ENCODE data around the gene PHC2. TPM values are rescaled to one million over a fixed set of nuclear protein-coding genes. Genes with fewer than 3 reads are reported as not detected.
A peak's percentile ranks its signal among the peaks of the same experiment; 100 is the strongest.

The PHC2 gene
- total and polyA plus RNA-seq, 9 of the 15 experiments (the other 6 are each of a cell fraction or from before 2014, with no cell fraction given): 3.1 to 67.6 (median 34.6) TPM

DNA sequence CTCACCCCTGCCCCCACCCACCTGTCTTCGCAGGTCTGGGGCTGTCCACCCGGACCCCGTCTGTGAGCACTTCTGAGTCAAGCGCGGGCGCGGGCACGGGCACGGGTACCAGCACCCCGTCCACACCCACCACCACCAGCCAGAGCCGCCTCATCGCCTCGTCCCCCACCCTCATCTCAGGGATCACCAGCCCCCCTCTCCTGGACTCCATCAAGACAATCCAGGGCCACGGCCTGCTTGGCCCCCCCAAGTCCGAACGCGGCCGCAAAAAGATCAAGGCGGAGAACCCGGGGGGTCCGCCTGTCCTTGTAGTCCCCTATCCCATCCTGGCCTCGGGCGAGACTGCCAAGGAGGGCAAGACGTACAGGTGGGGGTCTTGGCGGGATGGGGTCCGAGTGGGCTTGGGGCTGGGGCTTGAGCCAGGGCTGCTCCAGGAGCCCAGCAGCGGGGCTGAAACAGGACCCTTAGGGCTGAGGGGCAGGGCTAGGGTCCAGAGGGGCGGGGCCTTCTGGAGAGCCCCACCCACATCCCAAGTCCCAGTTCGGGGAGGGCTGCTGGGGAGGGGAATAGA is 150.7 kb downstream of the PHC2 start:
- H4K20me1 ChIP-seq (replicated peaks; ENCODE audit: control insufficient read depth, insufficient read depth, low read length): no peaks in the 10 kb centered on the region; the same call in 1 of the 2 replicates
- no peak overlapping the region for H3K4me2 ChIP-seq (ENCODE audit: insufficient read depth, low read length)
- BruUV-seq (replicated peaks): no TSS peak
- no peaks in the 10 kb centered on the region for H3K36me3 ChIP-seq (ENCODE audit: control insufficient read depth, insufficient read depth, low read length)
- peak; percentile 77; the same call in 2 of the 3 replicates for ATAC-seq
- CTCF ChIA-PET (ENCODE audit: low intra/inter-chr PET ratio): no interaction called here
- no peaks in the 10 kb centered on the region for H3K79me2 ChIP-seq (ENCODE audit: control insufficient read depth, insufficient read depth, low read length)
- H2AFZ ChIP-seq (ENCODE audit: low read depth, low read length): no peak overlapping the region
- in situ Hi-C loops (cut with MboI): no loop called here
- H3K4me1 ChIP-seq (replicated peaks in 1 of 2; ENCODE audit: control insufficient read depth in 2 of 2, insufficient read depth in 2 of 2, low read length in 2 of 2): peaks cover 2 to 21% of the 10 kb centered on the region in 2 experiments; a peak in 4 of 5 replicates
- H3K27me3 ChIP-seq (ENCODE audit: control insufficient read depth in 2 of 2, insufficient read depth in 2 of 2, low read length in 2 of 2): peaks cover 31 to 50% of the 10 kb centered on the region in 2 experiments
- H3K9ac ChIP-seq (ENCODE audit: insufficient read depth in 1 of 2, low read depth in 2 of 2, low read length in 2 of 2): no peak overlapping the region
- peak in 3 of 4 experiments; percentile 35 to 47 (median 45) for DNase-seq (ENCODE audit: extremely low read depth in 1 of 4, low spot score in 3 of 4)
- FAIRE-seq: no peak
- no peak overlapping the region for H3K27ac ChIP-seq (ENCODE audit: extremely low read depth, low read depth, low read length)
- WGBS (ENCODE audit: insufficient coverage, low coverage, missing lambda C conversion rate): 21% methylated on average over 27 of the region's 29 CpGs
- POLR2A ChIA-PET: no interaction called here
- TF ChIP-seq PCBP1 (IDR thresholded peaks at IDR 0.05; ENCODE audit: low read depth, low read length, poor library complexity, severe bottlenecking) (peak; percentile 57), HNRNPK (IDR thresholded peaks at IDR 0.05; ENCODE audit: low read depth, low read length, poor library complexity, severe bottlenecking) (no peak)
- no peak overlapping the region for H3K4me3 ChIP-seq
- intact Hi-C loops (cut with micrococcal nuclease): no loop called here
- no peaks in the 10 kb centered on the region for H3K9me1 ChIP-seq (ENCODE audit: control insufficient read depth, insufficient read depth, low read length)
- H3K9me3 ChIP-seq (replicated peaks; ENCODE audit: control insufficient read depth, insufficient read depth, low read depth, low read length): no peaks in the 10 kb centered on the region

GRCh38 chr1:33277488-33278084 is 153.3 kb downstream of the PHC2 start:
- peaks cover 2% of the 10 kb centered on the region; the same call in 1 of the 2 replicates for H4K20me1 ChIP-seq (replicated peaks; ENCODE audit: control insufficient read depth, insufficient read depth, low read length)
- H3K4me3 ChIP-seq: no peak overlapping the region
- peaks cover 3 to 21% of the 10 kb centered on the region in 2 experiments; a peak in 4 of 5 replicates for H3K4me1 ChIP-seq (replicated peaks in 1 of 2; ENCODE audit: control insufficient read depth in 2 of 2, insufficient read depth in 2 of 2, low read length in 2 of 2)
- no peak overlapping the region for H2AFZ ChIP-seq (ENCODE audit: low read depth, low read length)
- POLR2A ChIA-PET: no interaction called here
- no peak for TF ChIP-seq CC2D1A (IDR thresholded peaks at IDR 0.05)
- 4% methylated on average over 11 of the region's 11 CpGs for WGBS (ENCODE audit: insufficient coverage, low coverage, missing lambda C conversion rate)
- in situ Hi-C loops (cut with MboI) (no loop called here), intact Hi-C loops (cut with micrococcal nuclease) (no loop called here)
- H3K9me3 ChIP-seq (replicated peaks; ENCODE audit: control insufficient read depth, insufficient read depth, low read depth, low read length): no peaks in the 10 kb centered on the region
- CTCF ChIA-PET (ENCODE audit: low intra/inter-chr PET ratio): no interaction called here
- H3K79me2 ChIP-seq (ENCODE audit: control insufficient read depth, insufficient read depth, low read length): no peaks in the 10 kb centered on the region
- no peak overlapping the region for H3K4me2 ChIP-seq (ENCODE audit: insufficient read depth, low read length)
- BruUV-seq (replicated peaks): no TSS peak
- no peaks in the 10 kb centered on the region for H3K36me3 ChIP-seq (ENCODE audit: control insufficient read depth, insufficient read depth, low read length)
- ATAC-seq (no peak), FAIRE-seq (no peak), DNase-seq (ENCODE audit: extremely low read depth in 1 of 4, low spot score in 3 of 4) (no peak)
- no peaks in the 10 kb centered on the region for H3K9me1 ChIP-seq (ENCODE audit: control insufficient read depth, insufficient read depth, low read length)
- no peak overlapping the region for H3K27ac ChIP-seq (ENCODE audit: extremely low read depth, low read depth, low read length)
- peaks cover 24 to 52% of the 10 kb centered on the region in 2 experiments for H3K27me3 ChIP-seq (ENCODE audit: control insufficient read depth in 2 of 2, insufficient read depth in 2 of 2, low read length in 2 of 2)
- no peak overlapping the region for H3K9ac ChIP-seq (ENCODE audit: insufficient read depth in 1 of 2, low read depth in 2 of 2, low read length in 2 of 2)

Data from K562 (cell line).